Activated T-helper 17 cell treated with anti-CD3 and anti-CD28 coated beads, Interleukin-2, amount 50 U/mL, for 72 hours (primary cell): ENCODE measurements around the gene FAM43A. TPM values are rescaled to one million over a fixed set of nuclear protein-coding genes. Genes with fewer than 3 reads are reported as not detected.

Experiments used
- ATAC-seq: fragments of 150-1000 bp; cut with Tn5 transposase; replicated peaks from 2 replicates; pipeline ENCODE4 v1.10.0; 2021; ENCODE audit warnings: mild to moderate bottlenecking, moderate library complexity
- H3K27ac Mint-ChIP-seq: one replicate; pipeline ENCODE4 v1.8.0; 2022; ENCODE audit warnings: mixed read lengths
- H3K27me3 Mint-ChIP-seq: one replicate; pipeline ENCODE4 v1.8.0; 2022; ENCODE audit warnings: mixed read lengths
- H3K36me3 Mint-ChIP-seq: one replicate; pipeline ENCODE4 v1.8.0; 2022; ENCODE audit warnings: low read depth, mild to moderate bottlenecking, mixed read lengths
- H3K4me1 Mint-ChIP-seq: one replicate; pipeline ENCODE4 v1.8.0; 2022; ENCODE audit warnings: mixed read lengths
- H3K4me3 Mint-ChIP-seq: one replicate; pipeline ENCODE4 v1.8.0; 2022; ENCODE audit warnings: mild to moderate bottlenecking, mixed read lengths
- H3K9me3 Mint-ChIP-seq: one replicate; pipeline ENCODE4 v1.8.0; 2022; ENCODE audit warnings: mixed read lengths
- total RNA-seq, 2 donors: library from RNA; stranded (reverse); gene quantifications; one replicate each; pipeline ENCODE4 v1.2.3, GENCODE V29; 2022

Gene FAM43A
- total RNA-seq, 2 donors from 2014 or later: 7.1 to 32.6 TPM

- peaks cover 89% of the 10 kb centered on the region for H3K36me3 Mint-ChIP-seq
- no peak overlapping the region for H3K4me3 Mint-ChIP-seq
- H3K9me3 Mint-ChIP-seq: no peaks in the 10 kb centered on the region
- no peak for ATAC-seq
- peaks cover 15% of the 10 kb centered on the region for H3K4me1 Mint-ChIP-seq
- H3K27ac Mint-ChIP-seq: peak overlapping the region; percentile 1
- no peaks in the 10 kb centered on the region for H3K27me3 Mint-ChIP-seq
These were observed 18.3 kb upstream of the FAM43A start for GRCh38 chr3:194667363-194667762.

- Mint-ChIP-seq H3K4me3 (peak overlapping the region; percentile 97), H3K27ac (peak overlapping the region; percentile 98), H3K27me3 (no peaks in the 10 kb centered on the region), H3K4me1 (peaks cover 36% of the 10 kb centered on the region), H3K36me3 (peaks cover 51% of the 10 kb centered on the region), H3K9me3 (no peaks in the 10 kb centered on the region)
- ATAC-seq: no peak
These were observed 14.2 kb upstream of the FAM43A start for GRCh38 chr3:194671511-194671899.

- peak within 1 kb of the TSS; percentile 97 for H3K4me3 Mint-ChIP-seq
- peak; percentile 68 for ATAC-seq
- peak within 1 kb of the TSS; percentile 98 for H3K27ac Mint-ChIP-seq
- no peaks in the 10 kb centered on the region for H3K9me3 Mint-ChIP-seq
- H3K4me1 Mint-ChIP-seq: peaks cover 37% of the 10 kb centered on the region
- no peaks in the 10 kb centered on the region for H3K27me3 Mint-ChIP-seq
- peaks cover 45% of the 10 kb centered on the region for H3K36me3 Mint-ChIP-seq
These were observed 13.5 kb upstream of the FAM43A start, which contains the start of gene LSG1 for GRCh38 chr3:194671900-194672808. Gene LSG1, minus strand, starts transcription at chr3:194672191. Its CDS starts 29 bp downstream, at chr3:194672162.

- ATAC-seq: no peak
- no peaks in the 10 kb centered on the region for H3K27me3 Mint-ChIP-seq
- H3K36me3 Mint-ChIP-seq: peaks cover 37% of the 10 kb centered on the region
- H3K27ac Mint-ChIP-seq: peak overlapping the region; percentile 98
- H3K9me3 Mint-ChIP-seq: no peaks in the 10 kb centered on the region
- peak overlapping the region; percentile 97 for H3K4me3 Mint-ChIP-seq
- peaks cover 34% of the 10 kb centered on the region for H3K4me1 Mint-ChIP-seq
These were observed 12.8 kb upstream of the FAM43A start for GRCh38 chr3:194672876-194673275.

- Mint-ChIP-seq H3K9me3 (no peaks in the 10 kb centered on the region), H3K27ac (peak overlapping the region; percentile 72), H3K4me1 (peaks cover 34% of the 10 kb centered on the region), H3K4me3 (peak overlapping the region; percentile 97), H3K36me3 (peaks cover 28% of the 10 kb centered on the region), H3K27me3 (no peaks in the 10 kb centered on the region)
- ATAC-seq: no peak
These were observed 11.9 kb upstream of the FAM43A start for GRCh38 chr3:194673761-194674160.

- Mint-ChIP-seq H3K4me1 (peaks cover 34% of the 10 kb centered on the region), H3K9me3 (no peaks in the 10 kb centered on the region), H3K36me3 (peaks cover 14% of the 10 kb centered on the region), H3K27ac (peak overlapping the region; percentile 72), H3K4me3 (peak overlapping the region; percentile 97), H3K27me3 (no peaks in the 10 kb centered on the region)
- ATAC-seq: peak; percentile 76
These were observed 10.5 kb upstream of the FAM43A start for GRCh38 chr3:194675081-194675640.

GRCh38 chr3:194675680-194676079 lies 10.0 kb upstream of the FAM43A start:
- Mint-ChIP-seq H3K4me3 (peak overlapping the region; percentile 97), H3K27ac (peak overlapping the region; percentile 72), H3K4me1 (peaks cover 34% of the 10 kb centered on the region), H3K9me3 (no peaks in the 10 kb centered on the region), H3K27me3 (no peaks in the 10 kb centered on the region), H3K36me3 (peaks cover 10% of the 10 kb centered on the region)
- peak; percentile 76 for ATAC-seq

- peak overlapping the region; percentile 72 for H3K27ac Mint-ChIP-seq
- peaks cover 5% of the 10 kb centered on the region for H3K27me3 Mint-ChIP-seq
- peaks cover 6% of the 10 kb centered on the region for H3K36me3 Mint-ChIP-seq
- H3K4me1 Mint-ChIP-seq: peaks cover 29% of the 10 kb centered on the region
- H3K9me3 Mint-ChIP-seq: no peaks in the 10 kb centered on the region
- peak overlapping the region; percentile 97 for H3K4me3 Mint-ChIP-seq
- no peak for ATAC-seq
These were observed 9.2 kb upstream of the FAM43A start for GRCh38 chr3:194676471-194676870.

- Mint-ChIP-seq H3K27ac (no peak overlapping the region), H3K27me3 (peaks cover 9% of the 10 kb centered on the region), H3K4me3 (no peak overlapping the region)
These were observed 4.6 kb upstream of the FAM43A start for GRCh38 chr3:194680888-194681615.

GRCh38 chr3:194682189-194682693 lies 3.4 kb upstream of the FAM43A start:
- Mint-ChIP-seq H3K9me3 (no peaks in the 10 kb centered on the region), H3K4me3 (peak overlapping the region; percentile 59), H3K4me1 (peaks cover 28% of the 10 kb centered on the region), H3K27me3 (peaks cover 9% of the 10 kb centered on the region), H3K36me3 (peaks cover 19% of the 10 kb centered on the region), H3K27ac (peak overlapping the region; percentile 8)
- no peak for ATAC-seq

More at GRCh38 chr3:194680888-194681615, 4.6 kb upstream of the FAM43A start:
- peaks cover 35% of the 10 kb centered on the region for H3K4me1 Mint-ChIP-seq
- ATAC-seq: no peak
- H3K36me3 Mint-ChIP-seq: peaks cover 10% of the 10 kb centered on the region
- H3K9me3 Mint-ChIP-seq: no peaks in the 10 kb centered on the region

- peak overlapping the region; percentile 59 for H3K4me3 Mint-ChIP-seq
- H3K9me3 Mint-ChIP-seq: no peaks in the 10 kb centered on the region
- H3K4me1 Mint-ChIP-seq: peaks cover 28% of the 10 kb centered on the region
- peak; percentile 54 for ATAC-seq
- H3K27ac Mint-ChIP-seq: peak overlapping the region; percentile 8
- H3K27me3 Mint-ChIP-seq: peaks cover 9% of the 10 kb centered on the region
- H3K36me3 Mint-ChIP-seq: peaks cover 23% of the 10 kb centered on the region
These were observed 2.9 kb upstream of the FAM43A start for GRCh38 chr3:194682694-194683310.

- Mint-ChIP-seq H3K27me3 (peaks cover 9% of the 10 kb centered on the region), H3K27ac (no peak overlapping the region), H3K9me3 (no peaks in the 10 kb centered on the region), H3K4me1 (peaks cover 28% of the 10 kb centered on the region), H3K36me3 (peaks cover 26% of the 10 kb centered on the region), H3K4me3 (peak overlapping the region; percentile 59)
- no peak for ATAC-seq
These were observed 2.3 kb upstream of the FAM43A start for GRCh38 chr3:194683380-194683779.

GRCh38 chr3:194685065-194685717 lies 492 bp upstream of the FAM43A start:
- ATAC-seq: peak; percentile 72
- Mint-ChIP-seq H3K4me1 (peaks cover 44% of the 10 kb centered on the region), H3K4me3 (peak overlapping the region; percentile 94), H3K27ac (peak overlapping the region; percentile 82), H3K36me3 (peaks cover 42% of the 10 kb centered on the region), H3K27me3 (peaks cover 9% of the 10 kb centered on the region), H3K9me3 (no peaks in the 10 kb centered on the region)
